PFSK-1 (cell line): ENCODE measurements around the gene STAT4.

Source experiments
- POLR2AphosphoS5 ChIP-seq: IDR thresholded peaks from 2 replicates; pipeline ENCODE4 v1.6.1; 2012; ENCODE audit warnings: low read depth, mild to moderate bottlenecking, control low read depth, low read length, moderate library complexity
- TAF1 ChIP-seq: IDR thresholded peaks from 2 replicates; pipeline ENCODE4 v1.6.1; 2012; ENCODE audit warnings: low read length, control low read depth, borderline replicate concordance; ENCODE audit not compliant: insufficient read depth

- TF ChIP-seq POLR2AphosphoS5 (no peak), TAF1 (no peak)
Observed at GRCh38 chr2:191148791-191149190, 2.0 kb downstream of the STAT4 start.
